GM19193 (cell line): ENCODE results near the gene UBAP1L.

ENCODE experiments used
- POLR2A ChIP-seq: IDR thresholded peaks from 4 replicates; pipeline ENCODE4 v1.6.1; 2011; ENCODE audit not compliant: insufficient read depth, insufficient read length; ENCODE audit errors: extremely low read depth

UBAP1L gene

GRCh38 chr15:65102912-65103311 is 12.1 kb downstream of the UBAP1L start:
- TF ChIP-seq POLR2A, result no peak

GRCh38 chr15:65101891-65102708 is 12.9 kb downstream of the UBAP1L start:
- no peak for TF ChIP-seq POLR2A

- TF ChIP-seq POLR2A, result no peak
Observed at GRCh38 chr15:65101411-65101890, 13.5 kb downstream of the UBAP1L start.

- TF ChIP-seq POLR2A, result no peak
Observed at GRCh38 chr15:65100442-65100841, 14.6 kb downstream of the UBAP1L start.

GRCh38 chr15:65099336-65099735 is 15.7 kb downstream of the UBAP1L start:
- TF ChIP-seq POLR2A, result no peak

GRCh38 chr15:65097651-65098263 is 17.2 kb downstream of the UBAP1L start:
- no peak for TF ChIP-seq POLR2A

- no peak for TF ChIP-seq POLR2A
Observed at GRCh38 chr15:65096481-65097385, 18.3 kb downstream of the UBAP1L start.

- no peak for TF ChIP-seq POLR2A
Observed at GRCh38 chr15:65095747-65096104, 19.3 kb downstream of the UBAP1L start.

GRCh38 chr15:65095011-65095746 is 19.8 kb downstream of the UBAP1L start:
- no peak for TF ChIP-seq POLR2A

- no peak for TF ChIP-seq POLR2A
Observed at GRCh38 chr15:65094294-65094995, 20.6 kb downstream of the UBAP1L start.

GRCh38 chr15:65092911-65093792 is 21.8 kb downstream of the UBAP1L start:
- TF ChIP-seq POLR2A, result no peak

GRCh38 chr15:65091946-65092770 is 22.8 kb downstream of the UBAP1L start:
- TF ChIP-seq POLR2A, result no peak
